Right cardiac atrium (tissue), 5 donors: ENCODE results near the gene HTRA2. TPM values are rescaled to one million over a fixed set of nuclear protein-coding genes. Genes with fewer than 3 reads are reported as not detected.

Source experiments
- ATAC-seq, 2 donors: fragments of 200-7000 bp; cut with Tn5 transposase; one replicate each; pipeline versions ENCODE4 v1.8.0 to v1.9.1; 2020; ENCODE audit warnings: moderate library complexity in 2 of 2, mild to moderate bottlenecking in 1 of 2
- DNase-seq, 3 donors: peaks; one replicate each; pipeline ENCODE4 v3.0.0-alpha.2; 2020
- H3K27ac ChIP-seq: one replicate; pipeline ENCODE4 v1.5.1; 2013; ENCODE audit warnings: mild to moderate bottlenecking, low read length, control low read depth, moderate library complexity
- H3K27me3 ChIP-seq: one replicate; pipeline ENCODE4 v1.6.1; 2013; ENCODE audit not compliant: control insufficient read depth, insufficient read depth
- H3K4me1 ChIP-seq: one replicate; pipeline ENCODE4 v1.6.1; 2013; ENCODE audit warnings: low read length; ENCODE audit not compliant: control insufficient read depth, insufficient read depth
- H3K4me3 ChIP-seq: one replicate; pipeline ENCODE4 v1.5.1; 2013; ENCODE audit warnings: low read length, control low read depth
- H3K9me3 ChIP-seq: one replicate; pipeline ENCODE4 v1.6.1; 2013; ENCODE audit warnings: low read length; ENCODE audit not compliant: control insufficient read depth
- WGBS: extraction: QIAGEN DNeasy Blood & Tissue Kit; methylation state at CpG from one replicate; pipeline ENCODE4 v1.1.7; 2013; 5-methylcytosine and 5-hydroxymethylcytosine counted together
- intact Hi-C, 4 donors: fragments of 100-400 bp; cut with DNase I; formaldehyde crosslinking; loops; one replicate each; pipeline versions ENCODE4 v1.11.0 to v1.14.0; 2022 to 2023
- polyA plus RNA-seq: library from polyadenylated mRNA; stranded (reverse); fragments of 200-250 nt; gene quantifications from one replicate; pipeline ENCODE4 v1.2.3, GENCODE V29; 2013
- total RNA-seq, 4 donors: library from RNA; stranded (reverse); fragmentation: NEBNext Ultra II Directional; extraction: Animal tissue kit (Norgen Biotek cat#: 25700); gene quantifications; one replicate each; pipeline ENCODE4 v1.2.1, GENCODE V29; 2021
- donor health status: healthy with polysubstance abuse.
- donor health status: DM: no; HTN: yes; CAD: no.
- donor health status: DM: no; HTN: no; CAD: no.
- donor health status: DM: no; HTN: yes; CAD: no; lungs with severe emphysema.
- donor health status: DM: yes; HTN: yes; CAD: no.

Gene HTRA2
- total and polyA plus RNA-seq, 5 donors, result 26.3 to 31.2 (median 28.2) TPM

DNA sequence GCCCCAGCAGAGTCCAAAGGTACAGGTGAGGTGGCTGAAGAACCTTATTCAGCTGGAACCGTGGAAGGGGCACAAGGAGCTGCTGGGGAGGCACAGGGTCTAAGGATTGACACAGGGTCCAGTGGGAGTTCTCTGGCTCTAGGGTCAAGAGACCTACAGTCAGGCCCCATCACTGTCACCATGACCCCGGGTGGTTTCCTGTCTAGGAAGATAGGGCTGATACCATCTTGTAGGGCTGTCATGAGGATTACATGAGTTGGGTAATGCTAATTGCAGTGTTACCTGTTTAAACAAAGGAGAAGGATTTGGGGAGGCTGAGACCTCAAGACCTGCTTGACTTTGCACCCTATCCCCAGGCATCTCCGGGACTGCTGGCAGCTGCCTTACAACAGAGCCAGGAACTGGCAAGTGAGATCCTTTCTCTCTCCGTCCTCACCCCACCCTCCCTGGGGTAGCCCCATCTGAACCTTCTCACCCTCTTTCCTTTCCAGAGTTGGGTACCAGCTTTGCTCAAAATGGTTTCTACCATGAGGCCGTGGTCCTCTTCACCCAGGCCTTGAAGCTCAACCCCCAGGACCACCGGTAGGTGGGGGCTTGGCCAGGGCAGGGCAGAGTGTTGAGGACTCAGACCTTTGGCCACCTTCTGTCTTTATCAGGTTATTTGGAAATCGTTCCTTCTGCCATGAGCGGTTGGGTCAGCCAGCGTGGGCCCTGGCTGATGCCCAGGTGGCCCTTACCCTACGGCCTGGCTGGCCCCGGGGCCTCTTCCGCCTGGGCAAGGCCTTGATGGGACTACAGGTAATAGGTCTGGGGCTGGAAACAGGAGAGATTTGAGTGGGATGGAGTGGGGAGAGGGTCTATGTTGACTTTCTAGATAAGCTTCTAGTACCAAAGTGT is 37.8 kb upstream of the HTRA2 start:
- H3K27me3 ChIP-seq, result no peaks in the 10 kb centered on the region
- no peak overlapping the region for H3K27ac ChIP-seq
- WGBS, result 94% methylated on average over 12 of the region's 12 CpGs
- DNase-seq (peak; percentile 8 to 31 (median 24)), ATAC-seq (no peak)
- H3K4me3 ChIP-seq, result no peak overlapping the region
- H3K4me1 ChIP-seq, result no peaks in the 10 kb centered on the region
- H3K9me3 ChIP-seq, result no peaks in the 10 kb centered on the region
- intact Hi-C loops, result no loop called here

GRCh38 chr2:74493546-74493945 is 36.2 kb upstream of the HTRA2 start:
- no peak overlapping the region for H3K27ac ChIP-seq
- 87% methylated on average over 3 of the region's 3 CpGs for WGBS
- H3K9me3 ChIP-seq, result no peaks in the 10 kb centered on the region
- peaks cover 9% of the 10 kb centered on the region for H3K4me1 ChIP-seq
- ATAC-seq, result no peak
- no peaks in the 10 kb centered on the region for H3K27me3 ChIP-seq
- no peak overlapping the region for H3K4me3 ChIP-seq
- peak in 1 of 3 donors; percentile 9 for DNase-seq
- intact Hi-C loops, result no loop called here

- intact Hi-C loops, result no loop called here
- ATAC-seq (no peak), DNase-seq (peak in 1 of 3 donors; percentile 2)
- Histone ChIP-seq H3K27me3 (no peaks in the 10 kb centered on the region), H3K4me3 (no peak overlapping the region), H3K9me3 (no peaks in the 10 kb centered on the region), H3K27ac (no peak overlapping the region), H3K4me1 (peaks cover 10% of the 10 kb centered on the region)
- 91% methylated on average over 1 of the region's 1 CpG for WGBS
These were observed 34.3 kb upstream of the HTRA2 start for GRCh38 chr2:74495440-74495839.

DNA sequence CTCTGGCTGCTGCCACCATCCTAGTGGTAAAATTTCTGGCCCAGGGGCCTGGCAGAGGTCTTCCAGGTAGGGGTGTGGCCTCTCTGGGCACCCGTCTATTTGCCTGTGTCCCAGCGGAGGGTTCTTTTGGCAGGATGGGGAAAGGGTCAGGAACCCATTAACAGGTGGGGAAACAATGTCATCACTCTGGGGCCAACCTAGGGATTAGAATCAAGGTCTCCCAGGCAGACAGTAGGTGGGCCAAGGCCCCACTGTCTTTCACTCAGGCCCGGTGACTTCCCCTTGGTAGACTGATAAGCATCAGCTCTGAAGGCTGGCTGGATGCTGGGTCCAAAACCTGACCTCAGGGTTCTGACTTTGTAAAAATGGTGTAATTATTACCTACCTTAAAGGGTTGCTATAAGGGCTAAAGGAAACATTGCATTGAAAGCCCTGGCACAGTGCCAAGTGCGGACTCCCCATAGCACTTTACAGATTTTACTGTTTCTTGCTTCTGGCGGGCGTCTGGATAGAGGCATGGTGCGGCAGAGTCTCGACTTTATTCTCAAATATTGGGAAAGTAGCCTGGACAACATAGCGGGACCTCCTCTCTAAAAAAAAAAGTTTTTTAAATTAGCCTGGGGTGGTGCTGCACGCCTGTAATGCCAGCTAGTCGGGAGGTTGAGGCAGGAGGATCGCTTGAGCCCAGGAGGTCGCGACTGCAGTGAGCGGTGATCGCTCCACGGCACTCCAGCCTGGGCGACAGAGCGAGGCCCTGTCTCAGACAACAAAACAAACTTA is 32.5 kb upstream of the HTRA2 start:
- intact Hi-C loops, result no loop called here
- no peak for DNase-seq
- WGBS, result 34% methylated on average over 19 of the region's 19 CpGs
- H3K4me1 ChIP-seq, result peaks cover 10% of the 10 kb centered on the region
- ATAC-seq, result no peak
- H3K9me3 ChIP-seq, result no peaks in the 10 kb centered on the region
- H3K4me3 ChIP-seq, result no peak overlapping the region
- H3K27ac ChIP-seq, result no peak overlapping the region
- H3K27me3 ChIP-seq, result no peaks in the 10 kb centered on the region

GRCh38 chr2:74497777-74498499 is 31.8 kb upstream of the HTRA2 start:
- peak in 2 of 3 donors; percentile 22 to 63 for DNase-seq
- Histone ChIP-seq H3K4me3 (peak overlapping the region; percentile 26), H3K4me1 (peaks cover 10% of the 10 kb centered on the region), H3K27me3 (no peaks in the 10 kb centered on the region), H3K27ac (no peak overlapping the region), H3K9me3 (no peaks in the 10 kb centered on the region)
- 2% methylated on average over 61 of the region's 61 CpGs for WGBS
- intact Hi-C loops, result no loop called here
- peak; percentile 6 to 8 for ATAC-seq

GRCh38 chr2:74498500-74499266 is 31.1 kb upstream of the HTRA2 start:
- ATAC-seq, result no peak

GRCh38 chr2:74499267-74499939 is 30.3 kb upstream of the HTRA2 start, which contains the start of gene LBX2:
LBX2 (minus strand) TSS chr2:74499603; CDS start chr2:74499537, 66 bp downstream.
- 2% methylated on average over 65 of the region's 65 CpGs for WGBS
- H3K27me3 ChIP-seq, result no peaks in the 10 kb centered on the region
- no peaks in the 10 kb centered on the region for H3K9me3 ChIP-seq
- DNase-seq, result no peak
- H3K4me1 ChIP-seq, result peaks cover 10% of the 10 kb centered on the region
- no peak for ATAC-seq
- peak within 1 kb of the TSS; percentile 29 for H3K4me3 ChIP-seq
- no peak within 1 kb of the TSS for H3K27ac ChIP-seq
- intact Hi-C loops, result no loop called here

More at GRCh38 chr2:74498500-74499266, 31.1 kb upstream of the HTRA2 start:
- Histone ChIP-seq H3K4me3 (peak overlapping the region; percentile 29), H3K9me3 (no peaks in the 10 kb centered on the region), H3K27ac (no peak overlapping the region), H3K27me3 (no peaks in the 10 kb centered on the region), H3K4me1 (peaks cover 10% of the 10 kb centered on the region)
- 1% methylated on average over 41 of the region's 41 CpGs for WGBS
- no peak for DNase-seq
- intact Hi-C loops, result no loop called here

- WGBS, result 45% methylated on average over 15 of the region's 15 CpGs
- Histone ChIP-seq H3K9me3 (no peaks in the 10 kb centered on the region), H3K4me1 (peaks cover 10% of the 10 kb centered on the region), H3K27ac (no peak overlapping the region), H3K27me3 (no peaks in the 10 kb centered on the region), H3K4me3 (no peak overlapping the region)
- intact Hi-C loops, result no loop called here
- no peak for ATAC-seq
- DNase-seq, result no peak
These were observed 29.7 kb upstream of the HTRA2 start for GRCh38 chr2:74499940-74500577.

DNA sequence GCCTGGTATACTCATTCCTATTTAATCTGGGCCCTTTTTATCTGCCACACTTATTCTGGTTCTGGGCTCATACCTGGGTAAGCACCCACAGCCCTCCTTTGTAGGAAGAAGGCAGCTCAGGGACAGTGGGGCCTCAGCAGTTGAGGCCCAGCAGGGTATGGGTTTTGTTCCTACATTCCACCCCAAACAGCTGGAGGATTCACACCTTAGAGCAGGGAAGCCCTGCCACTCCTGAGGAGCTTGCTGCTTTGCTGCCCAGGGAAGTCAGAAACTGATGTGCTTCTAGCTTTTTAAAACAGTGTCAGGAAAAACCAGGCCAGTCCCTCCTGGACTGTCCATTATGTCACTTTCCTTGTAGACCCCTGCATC is 29.2 kb upstream of the HTRA2 start:
- no peak overlapping the region for H3K27ac ChIP-seq
- no peak for DNase-seq
- no peak overlapping the region for H3K4me3 ChIP-seq
- intact Hi-C loops, result no loop called here
- ATAC-seq, result no peak
- H3K4me1 ChIP-seq, result peaks cover 10% of the 10 kb centered on the region
- no peaks in the 10 kb centered on the region for H3K27me3 ChIP-seq
- H3K9me3 ChIP-seq, result no peaks in the 10 kb centered on the region
